Upper lobe of left lung (tissue), 6 donors: Measurements from ENCODE around the gene GATA5. TPM values are rescaled to one million over a fixed set of nuclear protein-coding genes. Genes with fewer than 3 reads are reported as not detected.

Experiments used
- ATAC-seq, 2 donors: fragments of 200-7000 bp; cut with Tn5 transposase; one replicate each; pipeline ENCODE4 v1.9.1; 2022; ENCODE audit warnings: mild to moderate bottlenecking in 2 of 2, moderate library complexity in 2 of 2; ENCODE audit not compliant: low FRiP score in 2 of 2
- DNase-seq, 2 donors: peaks; one replicate each; pipeline ENCODE4 v3.0.0-alpha.2; 2019 to 2020
- H3K27ac ChIP-seq, 4 donors: fragments of 200-600 bp; sonication (generic); one replicate each; pipeline ENCODE4 v1.5.1; 2016 to 2019
- H3K27me3 ChIP-seq, 4 donors: fragments of 200-600 bp; sonication (generic); one replicate each; pipeline ENCODE4 v1.5.1; 2017 to 2019
- H3K36me3 ChIP-seq, 4 donors: fragments of 200-600 bp; sonication (generic); one replicate each; pipeline ENCODE4 v1.5.1; 2016 to 2019
- H3K4me1 ChIP-seq, 4 donors: fragments of 200-600 bp; sonication (generic); one replicate each; pipeline ENCODE4 v1.5.1; 2018 to 2019
- H3K4me3 ChIP-seq, 4 donors: fragments of 200-600 bp; sonication (generic); one replicate each; pipeline ENCODE4 v1.5.1; 2017 to 2019; ENCODE audit warnings: mild to moderate bottlenecking in 2 of 4, moderate library complexity in 1 of 4
- H3K9me3 ChIP-seq, 4 donors: fragments of 200-600 bp; sonication (generic); one replicate each; pipeline ENCODE4 v1.5.1; 2018 to 2019
- EP300 ChIP-seq, 4 donors: sonication (generic); formaldehyde crosslinking; IDR thresholded peaks; one replicate each; pipeline ENCODE4 v1.5.1; 2017; ENCODE audit warnings: antibody characterized with exemption in 4 of 4, control low read depth in 2 of 4
- POLR2A ChIP-seq, 4 donors: fragments of 450-650 bp; IDR thresholded peaks; one replicate each; pipeline ENCODE4 v1.5.1; 2016 to 2017; ENCODE audit warnings: antibody characterized with exemption in 4 of 4, mild to moderate bottlenecking in 2 of 4
- POLR2AphosphoS5 ChIP-seq, 2 donors: sonication (generic); formaldehyde crosslinking; IDR thresholded peaks; one replicate each; pipeline ENCODE4 v1.5.1; 2017; ENCODE audit warnings: antibody characterized with exemption in 2 of 2
- WGBS, 2 donors: methylation state at CpG; one replicate each; pipeline ENCODE4 v1.1.5; 2017 to 2018; 5-methylcytosine and 5-hydroxymethylcytosine counted together
- total RNA-seq, 6 donors: library from RNA; depleted of rRNA in 4 of 6; stranded (reverse); fragments of >200 nt in 4 of 6; gene quantifications; one replicate each; pipeline versions ENCODE4 v1.1.0 to v1.2.1, GENCODE V29; 2016 to 2021
- TF ChIP-seq, protein P1 (sequence below), 6 experiments: fragments of 450-650 bp in 4 of 6; fragments of 200-600 bp in 2 of 6; sonication (generic) in 2 of 6; IDR thresholded peaks; one replicate each; pipeline ENCODE4 v1.5.1; 2016 to 2019; ENCODE audit warnings: antibody characterized with exemption in 6 of 6
- donor health status: DM: no; HTN: no; CAD: no; lungs with moderate emphysema.
- donor health status: DM: no; HTN: yes; CAD: no; lungs with severe emphysema.

Gene GATA5
- total RNA-seq, 6 donors from 2014 or later, result 0.98 to 10.5 (median 2.2) TPM

DNA sequence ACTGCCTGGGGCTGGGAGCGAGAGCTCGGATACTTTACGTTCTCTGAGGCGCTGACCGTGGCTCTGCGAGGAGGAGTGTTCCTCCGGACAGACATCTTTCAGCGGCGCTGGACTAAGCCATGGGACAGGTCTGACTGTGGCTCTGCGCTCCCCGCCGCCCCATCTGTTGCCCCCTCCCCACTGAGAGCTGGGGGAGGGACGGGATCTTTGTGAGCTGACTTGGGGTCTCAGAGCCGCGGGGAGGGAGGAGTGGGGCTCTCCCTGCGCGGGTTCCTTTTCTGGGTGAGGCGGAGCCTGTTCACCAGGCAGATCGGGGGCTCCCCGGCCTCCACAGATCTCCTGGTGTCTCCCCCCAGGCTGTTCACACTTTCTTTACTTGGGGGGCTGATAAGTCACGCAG is 11.3 kb upstream of the GATA5 start:
- ATAC-seq (no peak), DNase-seq (peak in 1 of 2 donors; percentile 54)
- TF ChIP-seq POLR2A (IDR thresholded peaks at IDR 0.05) (no peak), EP300 (IDR thresholded peaks at IDR 0.05) (no peak), POLR2AphosphoS5 (IDR thresholded peaks at IDR 0.05) (no peak)
- TF ChIP-seq, protein P1, sequence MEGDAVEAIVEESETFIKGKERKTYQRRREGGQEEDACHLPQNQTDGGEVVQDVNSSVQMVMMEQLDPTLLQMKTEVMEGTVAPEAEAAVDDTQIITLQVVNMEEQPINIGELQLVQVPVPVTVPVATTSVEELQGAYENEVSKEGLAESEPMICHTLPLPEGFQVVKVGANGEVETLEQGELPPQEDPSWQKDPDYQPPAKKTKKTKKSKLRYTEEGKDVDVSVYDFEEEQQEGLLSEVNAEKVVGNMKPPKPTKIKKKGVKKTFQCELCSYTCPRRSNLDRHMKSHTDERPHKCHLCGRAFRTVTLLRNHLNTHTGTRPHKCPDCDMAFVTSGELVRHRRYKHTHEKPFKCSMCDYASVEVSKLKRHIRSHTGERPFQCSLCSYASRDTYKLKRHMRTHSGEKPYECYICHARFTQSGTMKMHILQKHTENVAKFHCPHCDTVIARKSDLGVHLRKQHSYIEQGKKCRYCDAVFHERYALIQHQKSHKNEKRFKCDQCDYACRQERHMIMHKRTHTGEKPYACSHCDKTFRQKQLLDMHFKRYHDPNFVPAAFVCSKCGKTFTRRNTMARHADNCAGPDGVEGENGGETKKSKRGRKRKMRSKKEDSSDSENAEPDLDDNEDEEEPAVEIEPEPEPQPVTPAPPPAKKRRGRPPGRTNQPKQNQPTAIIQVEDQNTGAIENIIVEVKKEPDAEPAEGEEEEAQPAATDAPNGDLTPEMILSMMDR (IDR thresholded peaks at IDR 0.05), result no peak
- Histone ChIP-seq H3K27ac (no peak overlapping the region), H3K36me3 (no peaks in the 10 kb centered on the region), H3K9me3 (no peaks in the 10 kb centered on the region), H3K4me3 (no peak overlapping the region), H3K4me1 (peaks cover 4 to 24% (median 12%) of the 10 kb centered on the region in 4 donors), H3K27me3 (peaks cover 0 to 29% (median 9%) of the 10 kb centered on the region in 4 donors)
- WGBS, 2 donors, result 36 to 50% methylated on average over 13 to 21 of the region's 21 CpGs

DNA sequence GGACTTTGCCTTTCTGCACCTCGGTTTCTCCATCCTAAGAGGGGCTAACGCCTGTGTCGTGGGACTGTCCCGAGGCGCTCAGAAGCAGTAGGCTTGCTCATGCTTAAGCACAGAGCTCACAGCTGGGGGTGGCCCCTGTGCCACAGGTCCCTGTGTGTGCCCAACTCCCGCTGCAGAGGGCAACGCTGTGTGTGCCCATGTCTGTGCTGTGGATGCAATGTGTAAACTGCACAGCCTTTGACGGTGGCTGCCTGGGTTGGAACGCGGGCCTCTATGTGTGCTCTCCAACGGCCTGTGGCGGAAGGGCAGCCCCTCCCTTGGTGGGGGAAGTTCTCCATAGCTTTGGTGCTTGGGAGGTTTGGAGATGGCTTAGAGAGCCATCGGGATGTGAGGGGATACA is 10.7 kb upstream of the GATA5 start:
- no peak for ATAC-seq
- Histone ChIP-seq H3K9me3 (no peaks in the 10 kb centered on the region), H3K4me3 (no peak overlapping the region), H3K27me3 (peaks cover 0 to 34% (median 12%) of the 10 kb centered on the region in 4 donors), H3K27ac (no peak overlapping the region), H3K36me3 (no peaks in the 10 kb centered on the region), H3K4me1 (peaks cover 4 to 30% (median 17%) of the 10 kb centered on the region in 4 donors)
- DNase-seq, result peak in 1 of 2 donors; percentile 39
- TF ChIP-seq POLR2AphosphoS5 (IDR thresholded peaks at IDR 0.05) (no peak), EP300 (IDR thresholded peaks at IDR 0.05) (no peak), POLR2A (IDR thresholded peaks at IDR 0.05) (no peak)
- TF ChIP-seq, protein P1 (IDR thresholded peaks at IDR 0.05), result no peak
- 58% methylated on average over 2 to 13 of the region's 13 CpGs for WGBS, 2 donors

DNA sequence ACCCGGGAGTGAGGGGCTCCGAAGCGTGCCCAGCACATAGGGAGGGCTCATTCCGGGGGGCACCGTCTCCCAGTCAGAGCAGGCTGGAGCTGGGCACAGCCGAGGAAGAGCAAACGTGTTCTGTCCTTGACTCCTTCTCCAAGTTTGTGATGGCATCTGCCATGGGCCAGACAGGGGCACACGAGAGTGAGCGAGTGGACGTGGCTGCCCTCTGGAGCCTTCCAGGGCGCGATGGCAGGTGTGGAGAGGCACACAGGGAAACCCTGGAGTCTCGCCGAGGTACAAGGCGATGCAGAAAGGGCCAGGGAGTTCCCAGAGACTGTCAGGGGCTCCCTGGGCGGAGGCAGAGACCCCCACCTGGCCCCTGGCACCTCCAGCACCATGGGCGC is 9.9 kb upstream of the GATA5 start:
- 56% methylated on average over 13 of the region's 17 CpGs; no CpG with 5 or more reads in 1 of the 2 donors for WGBS, 2 donors
- H3K4me1 ChIP-seq, result peaks cover 4 to 30% (median 17%) of the 10 kb centered on the region in 4 donors
- no peak overlapping the region for H3K4me3 ChIP-seq
- TF ChIP-seq POLR2A (IDR thresholded peaks at IDR 0.05), result no peak
- no peak for TF ChIP-seq EP300 (IDR thresholded peaks at IDR 0.05)
- TF ChIP-seq, protein P1 (IDR thresholded peaks at IDR 0.05), result no peak
- TF ChIP-seq POLR2AphosphoS5 (IDR thresholded peaks at IDR 0.05), result no peak
- no peaks in the 10 kb centered on the region for H3K9me3 ChIP-seq
- DNase-seq (peak in 1 of 2 donors; percentile 54), ATAC-seq (no peak)
- H3K27ac ChIP-seq, result no peak overlapping the region
- peaks cover 0 to 40% (median 16%) of the 10 kb centered on the region in 4 donors for H3K27me3 ChIP-seq
- H3K36me3 ChIP-seq, result no peaks in the 10 kb centered on the region

DNA sequence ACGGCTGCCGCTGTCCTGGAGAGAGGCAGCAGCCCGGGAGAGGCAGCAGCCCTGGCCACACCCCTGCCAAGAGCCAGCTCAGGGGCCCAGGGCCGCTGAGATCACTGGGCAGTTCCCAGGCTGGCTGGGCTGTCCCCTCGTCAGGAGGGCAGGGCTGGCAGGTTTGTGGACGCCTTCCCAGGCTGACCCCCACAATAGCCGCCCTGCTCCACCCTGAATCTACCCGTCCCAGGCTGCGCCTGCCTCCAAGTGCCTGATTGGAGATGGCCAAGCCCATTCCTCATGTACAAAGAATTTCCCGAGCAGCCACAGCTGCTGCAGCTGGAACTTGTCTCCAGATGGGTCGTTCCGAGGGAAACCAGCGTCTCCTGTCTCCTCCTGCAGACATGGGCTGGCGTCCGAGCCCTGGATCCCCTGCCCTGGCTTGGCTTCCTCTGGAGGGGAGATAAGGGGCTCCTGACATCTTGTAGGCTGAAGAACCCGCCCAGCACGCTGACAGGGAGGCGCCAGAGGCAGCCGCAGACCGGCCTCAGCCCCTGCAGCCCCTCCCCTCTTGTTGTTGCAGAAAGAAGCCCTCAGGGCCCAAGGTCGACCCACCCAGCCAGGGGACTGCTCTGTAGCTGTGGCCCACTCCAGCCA is 9.4 kb upstream of the GATA5 start:
- Histone ChIP-seq H3K4me3 (no peak overlapping the region), H3K4me1 (peaks cover 4 to 30% (median 17%) of the 10 kb centered on the region in 4 donors), H3K9me3 (no peaks in the 10 kb centered on the region), H3K27me3 (peaks cover 0 to 45% (median 18%) of the 10 kb centered on the region in 4 donors), H3K27ac (no peak overlapping the region), H3K36me3 (no peaks in the 10 kb centered on the region)
- DNase-seq, result peak in 1 of 2 donors; percentile 67
- TF ChIP-seq POLR2AphosphoS5 (IDR thresholded peaks at IDR 0.05) (no peak), POLR2A (IDR thresholded peaks at IDR 0.05) (no peak), EP300 (IDR thresholded peaks at IDR 0.05) (no peak)
- TF ChIP-seq, protein P1 (IDR thresholded peaks at IDR 0.05), result no peak
- 8 to 12% methylated on average over 10 to 17 of the region's 21 CpGs for WGBS, 2 donors
- ATAC-seq, result peak in 1 of 2 donors; percentile 68
